ENCODE data around the gene CACNA1D.

The CACNA1D gene

DNA sequence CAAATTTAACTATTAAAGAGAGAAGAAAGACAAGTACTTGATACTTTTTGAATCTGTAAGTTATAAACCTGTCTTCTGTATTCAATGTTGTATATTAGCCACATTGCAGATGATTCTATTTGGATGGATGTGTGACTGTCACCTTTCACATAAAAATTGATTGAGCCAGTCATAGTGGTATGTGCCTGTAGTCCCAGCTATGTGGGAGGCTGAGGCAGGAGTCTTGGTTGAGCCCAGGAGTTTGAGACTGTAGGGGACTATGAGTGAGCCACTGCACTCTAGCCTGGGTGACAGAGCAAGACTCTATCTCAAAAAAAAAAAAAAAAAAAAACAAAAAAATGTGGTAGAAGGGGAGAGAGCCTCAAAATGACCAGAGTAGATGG is 12.3 kb downstream of the CACNA1D start:
- Histone ChIP-seq H3K36me3 (ENCODE audit: control insufficient read depth, insufficient read depth, low read length) (no peaks in the 10 kb centered on the region), H3K4me3 (ENCODE audit: extremely low read depth, insufficient read depth, low read length, poor library complexity, severe bottlenecking) (no peak overlapping the region), H3K9me3 (ENCODE audit: control insufficient read depth, low read length) (no peaks in the 10 kb centered on the region), H3K27ac (ENCODE audit: low read depth, low read length, severe bottlenecking) (no peak overlapping the region), H3K4me1 (ENCODE audit: control insufficient read depth, insufficient read depth, low read length, poor library complexity, severe bottlenecking) (no peaks in the 10 kb centered on the region)

DNA sequence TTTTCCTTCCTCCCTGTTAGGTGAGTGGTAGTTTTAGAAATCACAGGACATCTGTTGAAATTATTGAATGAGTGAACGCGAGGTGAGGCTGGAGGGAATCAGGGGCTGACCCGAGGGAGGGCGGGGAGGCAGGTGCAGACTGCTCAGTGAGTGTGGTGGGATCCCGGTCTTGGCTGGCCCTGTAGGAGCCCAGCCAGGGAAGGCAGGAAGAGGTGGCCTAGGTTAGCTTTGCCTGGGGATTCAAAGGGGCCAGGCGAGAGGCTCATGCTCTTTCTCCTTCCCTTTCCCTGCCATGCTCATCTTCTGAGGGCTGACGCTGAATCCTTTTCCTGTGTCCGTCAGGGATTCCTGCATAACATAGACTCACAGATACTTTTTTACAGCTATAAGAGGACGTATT is 15.1 kb downstream of the CACNA1D start:
- WGBS, 2 experiments (ENCODE audit: insufficient coverage in 2 of 2): 81 to 90% methylated on average over 6 to 8 of the region's 9 CpGs
- Histone ChIP-seq H3K4me3 (ENCODE audit: extremely low read depth, insufficient read depth, low read length, poor library complexity, severe bottlenecking) (no peak overlapping the region), H3K9me3 (ENCODE audit: control insufficient read depth, low read length) (no peaks in the 10 kb centered on the region), H3K4me1 (ENCODE audit: control insufficient read depth, insufficient read depth, low read length, poor library complexity, severe bottlenecking) (no peaks in the 10 kb centered on the region), H3K36me3 (ENCODE audit: control insufficient read depth, insufficient read depth, low read length) (no peaks in the 10 kb centered on the region), H3K27ac (ENCODE audit: low read depth, low read length, severe bottlenecking) (no peak overlapping the region)

DNA sequence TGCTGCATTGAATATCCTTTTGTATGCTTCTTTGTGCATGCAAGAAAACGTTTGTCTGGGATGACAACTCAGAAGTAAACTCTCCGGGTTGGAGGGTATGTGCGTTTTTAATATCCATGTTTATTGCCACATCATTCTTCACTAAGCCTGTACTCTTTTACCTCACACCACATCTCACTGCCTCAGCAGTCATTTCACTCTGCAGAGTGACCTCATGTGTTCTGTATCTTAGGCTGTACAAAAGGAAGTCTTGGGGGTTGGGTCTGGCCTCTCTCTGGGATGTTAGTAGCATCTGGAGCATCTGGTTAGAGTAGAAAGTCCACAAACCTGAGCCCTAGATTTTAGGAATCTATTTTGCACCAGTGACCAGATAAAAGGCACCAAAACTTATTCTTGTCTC is 16.1 kb downstream of the CACNA1D start:
- Histone ChIP-seq H3K36me3 (ENCODE audit: control insufficient read depth, insufficient read depth, low read length) (no peaks in the 10 kb centered on the region), H3K27ac (ENCODE audit: low read depth, low read length, severe bottlenecking) (no peak overlapping the region), H3K9me3 (ENCODE audit: control insufficient read depth, low read length) (no peaks in the 10 kb centered on the region), H3K4me3 (ENCODE audit: extremely low read depth, insufficient read depth, low read length, poor library complexity, severe bottlenecking) (no peak overlapping the region), H3K4me1 (ENCODE audit: control insufficient read depth, insufficient read depth, low read length, poor library complexity, severe bottlenecking) (no peaks in the 10 kb centered on the region)
- 71 to 92% methylated on average over 1 to 2 of the region's 3 CpGs for WGBS, 2 experiments (ENCODE audit: insufficient coverage in 2 of 2)

DNA sequence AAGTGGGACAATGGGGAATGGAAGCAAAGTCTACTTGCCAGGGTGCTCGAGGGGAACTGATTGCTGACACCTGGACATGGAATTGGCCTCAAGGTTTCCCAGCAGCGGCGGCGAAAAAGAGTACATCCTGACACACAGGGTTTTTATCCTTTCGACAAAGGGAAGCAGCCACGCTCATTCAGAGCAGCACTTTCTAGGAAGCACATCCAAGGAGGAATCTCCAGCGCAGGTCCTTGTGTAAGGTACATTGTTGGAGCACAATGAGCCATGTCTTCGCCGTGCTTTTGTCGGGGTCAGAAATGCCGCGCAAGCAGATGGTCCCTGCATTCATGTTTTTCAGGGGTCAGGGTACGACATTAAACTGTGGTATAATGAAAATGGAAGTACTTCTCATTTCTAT is 16.8 kb downstream of the CACNA1D start:
- no peaks in the 10 kb centered on the region for H3K9me3 ChIP-seq (ENCODE audit: control insufficient read depth, low read length)
- H3K4me3 ChIP-seq (ENCODE audit: extremely low read depth, insufficient read depth, low read length, poor library complexity, severe bottlenecking): no peak overlapping the region
- H3K36me3 ChIP-seq (ENCODE audit: control insufficient read depth, insufficient read depth, low read length): no peaks in the 10 kb centered on the region
- no peaks in the 10 kb centered on the region for H3K4me1 ChIP-seq (ENCODE audit: control insufficient read depth, insufficient read depth, low read length, poor library complexity, severe bottlenecking)
- no peak overlapping the region for H3K27ac ChIP-seq (ENCODE audit: low read depth, low read length, severe bottlenecking)
- 83 to 89% methylated on average over 11 to 12 of the region's 13 CpGs for WGBS, 2 experiments (ENCODE audit: insufficient coverage in 2 of 2)

DNA sequence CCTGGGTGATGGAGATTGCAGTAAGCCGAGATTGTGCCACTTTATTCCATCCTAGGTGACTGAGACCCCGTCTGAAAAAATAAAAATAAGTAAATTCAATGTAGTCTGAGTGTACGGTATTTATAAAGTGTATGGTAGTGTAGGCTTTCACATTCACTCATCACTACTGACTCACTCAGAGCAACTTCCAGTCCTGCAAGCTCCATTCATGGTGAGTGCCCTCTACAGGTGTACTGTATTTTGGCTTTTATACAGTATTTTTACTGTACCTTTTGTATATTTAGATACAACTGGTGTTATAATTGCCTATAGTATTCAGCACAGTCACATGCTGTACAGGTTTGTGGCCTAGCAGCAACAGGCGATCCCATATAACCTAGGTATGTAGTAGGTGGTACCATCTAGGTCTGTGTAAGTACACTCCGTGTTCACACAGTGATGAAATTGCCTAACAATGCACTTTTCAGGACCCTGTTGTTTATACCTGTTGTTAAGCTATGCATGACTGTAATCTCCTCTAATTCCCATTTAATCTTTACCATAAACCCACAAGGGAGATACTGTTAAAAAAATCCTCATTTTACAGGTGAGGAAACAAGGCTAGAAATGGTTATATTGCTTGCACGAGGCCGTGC is 19.3 kb downstream of the CACNA1D start:
- 89 to 100% methylated on average over 4 to 5 of the region's 7 CpGs for WGBS, 2 experiments (ENCODE audit: insufficient coverage in 2 of 2)
- Histone ChIP-seq H3K27ac (ENCODE audit: low read depth, low read length, severe bottlenecking) (no peak overlapping the region), H3K36me3 (ENCODE audit: control insufficient read depth, insufficient read depth, low read length) (no peaks in the 10 kb centered on the region), H3K9me3 (ENCODE audit: control insufficient read depth, low read length) (no peaks in the 10 kb centered on the region), H3K4me3 (ENCODE audit: extremely low read depth, insufficient read depth, low read length, poor library complexity, severe bottlenecking) (no peak overlapping the region), H3K4me1 (ENCODE audit: control insufficient read depth, insufficient read depth, low read length, poor library complexity, severe bottlenecking) (no peaks in the 10 kb centered on the region)

DNA sequence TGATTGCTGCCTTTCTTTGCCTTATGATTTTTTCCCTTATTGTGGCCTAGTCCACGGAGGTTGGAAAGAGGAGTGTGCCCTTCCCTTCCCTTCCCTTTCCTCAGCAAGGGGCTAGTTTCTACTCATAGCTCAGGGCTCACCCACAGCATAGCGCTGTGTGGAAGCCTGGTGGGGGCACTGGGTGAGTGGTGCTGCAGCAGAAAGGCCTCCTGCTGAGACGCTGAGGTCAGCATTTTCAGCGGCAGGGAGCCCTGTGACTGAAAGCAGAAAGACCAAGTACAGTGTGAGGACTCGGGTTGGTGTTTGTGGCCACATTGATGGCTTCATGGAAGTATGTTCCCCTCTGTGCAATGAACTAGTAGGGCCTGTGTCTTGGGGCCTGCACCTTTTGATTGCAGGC is 21.9 kb downstream of the CACNA1D start:
- no peak overlapping the region for H3K4me3 ChIP-seq (ENCODE audit: extremely low read depth, insufficient read depth, low read length, poor library complexity, severe bottlenecking)
- no peak overlapping the region for H3K27ac ChIP-seq (ENCODE audit: low read depth, low read length, severe bottlenecking)
- no peaks in the 10 kb centered on the region for H3K4me1 ChIP-seq (ENCODE audit: control insufficient read depth, insufficient read depth, low read length, poor library complexity, severe bottlenecking)
- 76 to 88% methylated on average over 3 to 4 of the region's 5 CpGs for WGBS, 2 experiments (ENCODE audit: insufficient coverage in 2 of 2)
- H3K36me3 ChIP-seq (ENCODE audit: control insufficient read depth, insufficient read depth, low read length): no peaks in the 10 kb centered on the region
- no peaks in the 10 kb centered on the region for H3K9me3 ChIP-seq (ENCODE audit: control insufficient read depth, low read length)

DNA sequence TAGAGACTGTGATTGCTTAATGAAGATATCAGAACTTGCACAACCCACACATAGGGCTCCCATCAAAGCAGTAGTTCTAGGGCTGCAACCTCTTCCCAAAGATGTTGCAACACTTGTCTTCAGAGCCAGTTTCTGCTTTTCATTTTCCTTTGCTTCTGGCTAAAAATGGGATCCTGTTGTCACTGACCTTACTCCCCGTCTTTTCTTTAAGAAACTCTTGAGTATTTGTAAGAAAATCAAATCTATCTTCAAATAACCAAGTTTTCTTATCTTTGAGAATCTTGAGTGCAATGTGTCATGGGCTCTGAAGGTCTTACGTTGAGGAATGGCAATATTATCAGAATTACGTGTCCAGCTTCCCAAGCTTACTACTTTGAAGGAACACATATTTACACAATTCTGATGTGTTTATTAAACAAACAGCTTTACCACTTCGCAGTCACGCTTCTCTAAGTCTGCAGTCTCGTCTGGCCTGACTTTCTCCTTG is 24.1 kb downstream of the CACNA1D start:
- 85 to 89% methylated on average over 5 to 6 of the region's 6 CpGs for WGBS, 2 experiments (ENCODE audit: insufficient coverage in 2 of 2)
- H3K9me3 ChIP-seq (ENCODE audit: control insufficient read depth, low read length): no peaks in the 10 kb centered on the region
- no peak overlapping the region for H3K4me3 ChIP-seq (ENCODE audit: extremely low read depth, insufficient read depth, low read length, poor library complexity, severe bottlenecking)
- H3K4me1 ChIP-seq (ENCODE audit: control insufficient read depth, insufficient read depth, low read length, poor library complexity, severe bottlenecking): no peaks in the 10 kb centered on the region
- H3K27ac ChIP-seq (ENCODE audit: low read depth, low read length, severe bottlenecking): no peak overlapping the region
- H3K36me3 ChIP-seq (ENCODE audit: control insufficient read depth, insufficient read depth, low read length): no peaks in the 10 kb centered on the region

DNA sequence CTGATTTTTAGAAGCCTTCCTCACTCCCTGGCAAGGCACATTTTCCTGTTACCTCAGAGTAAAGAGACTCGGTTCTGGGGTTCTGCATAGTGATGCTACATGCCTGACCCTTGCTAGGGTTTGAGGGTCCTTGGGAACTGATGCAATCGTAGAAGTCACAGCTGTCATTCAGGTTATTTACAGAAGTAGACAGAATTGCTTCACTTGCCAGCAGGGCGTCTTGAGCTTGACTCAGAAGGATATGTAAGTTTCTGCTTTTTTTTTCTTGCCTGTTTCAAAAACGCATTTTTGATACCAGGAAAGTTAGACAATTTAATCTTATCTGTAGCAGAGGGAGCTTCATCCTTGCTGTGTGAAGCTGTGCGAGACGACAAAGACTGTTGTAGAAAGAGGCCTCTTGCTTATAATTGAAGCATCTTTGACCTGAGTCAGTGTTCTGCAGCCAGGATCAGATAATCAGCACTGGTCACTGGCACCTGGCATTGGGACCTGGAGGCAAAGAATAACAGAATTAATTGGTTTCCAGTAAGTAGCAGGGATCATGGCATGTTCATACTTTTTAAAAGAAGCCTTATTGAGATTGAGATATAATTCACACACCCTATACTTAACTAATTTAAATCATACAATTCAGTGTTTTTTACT is 24.8 kb downstream of the CACNA1D start:
- no peaks in the 10 kb centered on the region for H3K4me1 ChIP-seq (ENCODE audit: control insufficient read depth, insufficient read depth, low read length, poor library complexity, severe bottlenecking)
- no peak overlapping the region for H3K27ac ChIP-seq (ENCODE audit: low read depth, low read length, severe bottlenecking)
- no peaks in the 10 kb centered on the region for H3K36me3 ChIP-seq (ENCODE audit: control insufficient read depth, insufficient read depth, low read length)
- no peaks in the 10 kb centered on the region for H3K9me3 ChIP-seq (ENCODE audit: control insufficient read depth, low read length)
- WGBS, 2 experiments (ENCODE audit: insufficient coverage in 2 of 2): 93 to 94% methylated on average over 3 to 5 of the region's 6 CpGs
- no peak overlapping the region for H3K4me3 ChIP-seq (ENCODE audit: extremely low read depth, insufficient read depth, low read length, poor library complexity, severe bottlenecking)

DNA sequence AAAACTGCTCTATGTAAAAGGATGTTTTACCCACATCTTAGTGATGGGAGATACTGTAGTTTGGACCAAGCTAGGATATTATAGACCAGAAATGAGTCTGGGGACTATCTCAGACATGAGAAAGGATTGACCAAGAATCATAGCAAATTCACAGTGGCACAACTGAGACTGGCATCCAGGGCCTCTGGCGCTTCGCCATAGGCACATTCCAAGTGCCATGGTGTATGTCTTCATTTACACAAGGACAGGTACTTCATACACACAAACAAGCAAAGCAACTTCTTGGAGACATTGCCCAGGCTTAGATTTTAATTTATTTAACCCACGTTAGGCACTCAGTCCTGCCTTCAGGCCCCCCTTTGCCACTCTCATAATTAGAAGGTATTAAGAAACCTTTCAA is 28.9 kb downstream of the CACNA1D start:
- no peaks in the 10 kb centered on the region for H3K9me3 ChIP-seq (ENCODE audit: control insufficient read depth, low read length)
- H3K27ac ChIP-seq (ENCODE audit: low read depth, low read length, severe bottlenecking): no peak overlapping the region
- H3K36me3 ChIP-seq (ENCODE audit: control insufficient read depth, insufficient read depth, low read length): no peaks in the 10 kb centered on the region
- H3K4me3 ChIP-seq (ENCODE audit: extremely low read depth, insufficient read depth, low read length, poor library complexity, severe bottlenecking): no peak overlapping the region
- WGBS, 2 experiments (ENCODE audit: insufficient coverage in 2 of 2): 95% methylated on average over 2 to 3 of the region's 3 CpGs
- H3K4me1 ChIP-seq (ENCODE audit: control insufficient read depth, insufficient read depth, low read length, poor library complexity, severe bottlenecking): no peaks in the 10 kb centered on the region

DNA sequence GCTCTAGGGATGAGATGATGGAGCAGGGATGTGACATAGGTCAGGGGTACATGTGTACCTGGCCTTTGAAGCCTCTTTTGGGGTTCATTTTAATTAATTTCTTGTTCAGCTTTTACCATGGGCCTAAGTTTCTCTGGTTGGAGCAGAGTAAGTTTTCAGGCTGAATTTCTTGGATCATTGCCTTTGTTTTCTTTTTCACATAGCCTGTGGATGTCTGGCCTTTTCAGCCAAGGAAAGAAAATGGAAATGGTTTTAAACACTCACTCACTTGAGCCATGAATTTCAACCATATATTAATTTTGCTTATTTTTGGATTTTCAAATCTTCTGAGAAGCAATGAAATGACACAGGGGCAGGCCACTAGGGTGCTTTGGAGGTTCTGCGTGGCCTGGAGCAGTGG is 30.2 kb downstream of the CACNA1D start:
- Histone ChIP-seq H3K4me3 (ENCODE audit: extremely low read depth, insufficient read depth, low read length, poor library complexity, severe bottlenecking) (no peak overlapping the region), H3K4me1 (ENCODE audit: control insufficient read depth, insufficient read depth, low read length, poor library complexity, severe bottlenecking) (no peaks in the 10 kb centered on the region), H3K27ac (ENCODE audit: low read depth, low read length, severe bottlenecking) (no peak overlapping the region), H3K9me3 (ENCODE audit: control insufficient read depth, low read length) (no peaks in the 10 kb centered on the region), H3K36me3 (ENCODE audit: control insufficient read depth, insufficient read depth, low read length) (no peaks in the 10 kb centered on the region)
- WGBS, 2 experiments (ENCODE audit: insufficient coverage in 2 of 2): no CpG with 5 or more reads among the region's 1 CpG
